ENCODE data around the gene PDCD6IP. TPM values are rescaled to one million over a fixed set of nuclear protein-coding genes. Genes with fewer than 3 reads are reported as not detected.
A peak's percentile ranks its signal among the peaks of the same experiment; 100 is the strongest.

The PDCD6IP gene
- total RNA-seq, 1 donor from 2014 or later, result 184 TPM

DNA sequence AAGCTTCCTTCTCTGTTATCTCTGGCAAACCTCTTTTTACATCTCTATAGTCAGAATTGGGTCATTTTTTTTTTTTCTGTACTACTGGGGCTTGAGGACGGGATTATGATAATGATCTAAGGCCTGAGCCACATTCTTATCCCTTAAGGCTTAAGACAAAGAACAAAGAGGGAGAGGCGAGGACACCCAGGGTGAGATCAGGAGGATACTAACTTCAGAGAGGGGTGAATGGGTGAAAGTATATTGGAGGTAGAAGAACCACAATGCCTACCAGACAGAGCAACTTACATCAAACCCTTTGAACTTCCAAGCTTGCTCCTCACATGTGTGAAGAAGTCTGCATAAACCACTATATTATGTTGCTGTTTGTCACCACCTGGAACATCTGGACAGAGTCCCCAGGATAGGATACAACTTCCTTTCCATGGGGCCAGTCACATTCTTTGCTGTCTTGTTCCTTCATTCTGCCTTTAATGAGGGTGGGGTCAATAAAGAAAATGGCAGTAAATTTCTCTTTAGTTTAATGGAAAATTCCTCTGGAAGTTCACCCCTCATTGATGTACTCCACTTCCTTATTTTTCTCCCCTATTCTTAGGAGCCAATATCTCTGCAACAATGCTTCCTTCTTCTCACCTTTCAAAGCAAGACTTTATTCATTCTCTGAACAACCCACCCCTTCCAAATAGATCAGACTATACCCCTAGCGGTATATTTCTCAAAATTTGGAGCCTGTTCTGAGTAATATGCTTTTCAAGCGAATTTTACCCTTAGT, 9.1 kb upstream of the PDCD6IP start:
- Histone ChIP-seq H3K9me3 (no peaks in the 10 kb centered on the region), H3K4me3 (no peak overlapping the region), H3K27ac (no peak overlapping the region), H3K27me3 (no peaks in the 10 kb centered on the region), H3K36me3 (no peaks in the 10 kb centered on the region), H3K4me1 (no peaks in the 10 kb centered on the region)
- TF ChIP-seq POLR2A (IDR thresholded peaks at IDR 0.05), result no peak
- TF ChIP-seq, protein P1, sequence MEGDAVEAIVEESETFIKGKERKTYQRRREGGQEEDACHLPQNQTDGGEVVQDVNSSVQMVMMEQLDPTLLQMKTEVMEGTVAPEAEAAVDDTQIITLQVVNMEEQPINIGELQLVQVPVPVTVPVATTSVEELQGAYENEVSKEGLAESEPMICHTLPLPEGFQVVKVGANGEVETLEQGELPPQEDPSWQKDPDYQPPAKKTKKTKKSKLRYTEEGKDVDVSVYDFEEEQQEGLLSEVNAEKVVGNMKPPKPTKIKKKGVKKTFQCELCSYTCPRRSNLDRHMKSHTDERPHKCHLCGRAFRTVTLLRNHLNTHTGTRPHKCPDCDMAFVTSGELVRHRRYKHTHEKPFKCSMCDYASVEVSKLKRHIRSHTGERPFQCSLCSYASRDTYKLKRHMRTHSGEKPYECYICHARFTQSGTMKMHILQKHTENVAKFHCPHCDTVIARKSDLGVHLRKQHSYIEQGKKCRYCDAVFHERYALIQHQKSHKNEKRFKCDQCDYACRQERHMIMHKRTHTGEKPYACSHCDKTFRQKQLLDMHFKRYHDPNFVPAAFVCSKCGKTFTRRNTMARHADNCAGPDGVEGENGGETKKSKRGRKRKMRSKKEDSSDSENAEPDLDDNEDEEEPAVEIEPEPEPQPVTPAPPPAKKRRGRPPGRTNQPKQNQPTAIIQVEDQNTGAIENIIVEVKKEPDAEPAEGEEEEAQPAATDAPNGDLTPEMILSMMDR (IDR thresholded peaks at IDR 0.05), result no peak
- no peak for TF ChIP-seq POLR2AphosphoS5 (IDR thresholded peaks at IDR 0.05; ENCODE audit: insufficient read depth in 1 of 2, low read depth in 1 of 2)
- DNase-seq (ENCODE audit: extremely low spot score in 2 of 2), result no peak
- intact Hi-C loops (cut with DNase I), result loop anchor here (5.0 kb wide), 1 partner anchor 152 kb away; no protein-coding TSS in a partner anchor

DNA sequence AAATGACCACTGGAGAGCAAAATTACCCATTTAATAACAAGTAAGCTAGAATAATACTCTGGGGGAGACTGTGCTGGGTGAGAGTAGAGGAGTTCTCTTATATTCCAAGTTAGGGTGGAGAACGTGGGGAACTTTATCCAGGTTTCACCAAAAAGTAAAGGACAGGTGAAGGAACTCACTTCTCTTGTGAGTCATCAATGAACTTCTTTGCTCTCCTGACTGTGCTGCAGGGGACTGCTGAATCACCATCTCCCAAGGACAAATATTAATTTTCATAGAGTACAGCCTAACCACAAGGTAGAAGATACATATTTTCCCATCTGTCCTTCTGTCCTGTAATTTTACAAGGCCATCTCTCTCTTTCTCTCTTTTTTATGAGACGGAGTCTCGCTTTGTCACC, 8.3 kb upstream of the PDCD6IP start:
- H3K4me1 ChIP-seq, result no peaks in the 10 kb centered on the region
- no peaks in the 10 kb centered on the region for H3K27me3 ChIP-seq
- no peak overlapping the region for H3K4me3 ChIP-seq
- no peak for DNase-seq (ENCODE audit: extremely low spot score in 2 of 2)
- intact Hi-C loops (cut with DNase I), result no loop called here
- H3K36me3 ChIP-seq, result no peaks in the 10 kb centered on the region
- no peaks in the 10 kb centered on the region for H3K9me3 ChIP-seq
- TF ChIP-seq, protein P1 (IDR thresholded peaks at IDR 0.05), result no peak
- TF ChIP-seq POLR2AphosphoS5 (IDR thresholded peaks at IDR 0.05; ENCODE audit: insufficient read depth in 1 of 2, low read depth in 1 of 2), result no peak
- no peak for TF ChIP-seq POLR2A (IDR thresholded peaks at IDR 0.05)
- H3K27ac ChIP-seq, result no peak overlapping the region

DNA sequence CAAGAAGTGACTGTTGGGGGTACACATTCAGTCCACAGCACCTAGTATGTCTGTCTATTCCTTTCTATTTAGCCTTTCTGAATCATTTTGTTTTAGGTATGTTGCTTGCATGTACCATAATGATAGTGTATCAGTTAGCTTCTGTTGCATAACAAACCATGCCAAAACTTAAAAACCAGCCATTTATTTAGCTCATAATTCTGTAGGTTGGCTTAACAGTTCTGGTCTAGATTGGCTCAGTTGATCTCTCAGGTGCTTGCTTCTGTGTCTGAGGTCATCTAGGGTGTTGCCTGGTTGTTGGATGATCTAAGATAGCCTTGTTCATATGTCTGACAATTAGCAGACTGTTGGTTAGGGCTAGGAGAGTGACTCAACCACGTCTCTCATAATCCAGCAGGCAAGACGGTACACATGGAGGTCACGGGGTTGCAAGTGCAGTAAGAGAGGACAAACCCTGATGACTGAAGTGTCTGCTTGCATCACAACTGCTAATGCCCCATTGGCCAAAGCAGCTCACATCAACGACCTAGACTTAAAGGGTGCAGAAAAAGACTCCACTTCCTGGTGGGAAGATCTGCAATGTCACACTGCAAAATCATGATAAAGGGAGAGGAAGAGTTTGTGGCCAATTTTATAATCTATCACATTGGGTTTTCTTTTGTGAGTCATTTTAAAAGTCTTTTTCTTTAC, 6.8 kb upstream of the PDCD6IP start:
- intact Hi-C loops (cut with DNase I), result no loop called here
- H3K27ac ChIP-seq, result no peak overlapping the region
- no peaks in the 10 kb centered on the region for H3K27me3 ChIP-seq
- H3K4me3 ChIP-seq, result no peak overlapping the region
- H3K9me3 ChIP-seq, result no peaks in the 10 kb centered on the region
- H3K4me1 ChIP-seq, result no peaks in the 10 kb centered on the region
- H3K36me3 ChIP-seq, result no peaks in the 10 kb centered on the region
- TF ChIP-seq POLR2A (IDR thresholded peaks at IDR 0.05) (no peak), POLR2AphosphoS5 (IDR thresholded peaks at IDR 0.05; ENCODE audit: insufficient read depth in 1 of 2, low read depth in 1 of 2) (peak in 1 of 2 donors; percentile 63)
- DNase-seq (ENCODE audit: extremely low spot score in 2 of 2), result no peak

DNA sequence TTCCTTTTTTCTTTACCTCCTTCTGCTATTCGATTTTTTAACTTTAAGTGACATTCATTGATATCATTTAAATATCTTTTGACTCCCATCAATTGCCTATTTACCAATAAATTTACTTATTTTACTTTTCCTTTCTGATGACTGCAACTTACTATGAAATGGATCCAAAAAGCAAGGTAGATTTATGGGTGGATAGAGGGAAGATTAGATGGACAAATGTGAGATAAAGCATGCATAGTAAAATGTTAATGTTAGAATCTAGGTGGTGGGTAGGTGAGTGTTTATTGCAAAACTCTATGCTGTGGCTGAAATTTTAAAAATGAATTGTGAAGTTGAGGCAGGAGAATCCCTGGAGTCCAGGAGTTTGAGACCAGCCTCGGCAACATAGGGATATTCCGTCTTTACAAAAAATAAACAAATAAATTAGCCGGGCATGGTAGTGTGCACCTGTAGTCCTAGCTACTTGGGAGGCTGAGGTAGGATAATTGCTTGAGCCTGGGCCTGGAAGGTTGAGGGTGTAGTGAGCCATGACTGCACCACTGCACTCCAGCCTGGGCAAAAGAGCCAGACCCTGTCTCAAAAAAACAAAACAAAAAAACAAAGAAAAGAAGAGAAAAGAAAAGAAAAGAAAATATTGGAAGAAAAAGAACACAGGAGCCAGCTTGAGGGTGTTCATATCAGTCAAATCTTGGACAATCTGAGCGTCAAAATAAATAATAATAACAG, 6.1 kb upstream of the PDCD6IP start:
- H3K4me1 ChIP-seq, result peaks cover 5% of the 10 kb centered on the region
- no peak for DNase-seq (ENCODE audit: extremely low spot score in 2 of 2)
- H3K27ac ChIP-seq, result no peak overlapping the region
- H3K27me3 ChIP-seq, result no peaks in the 10 kb centered on the region
- intact Hi-C loops (cut with DNase I), result no loop called here
- TF ChIP-seq POLR2AphosphoS5 (IDR thresholded peaks at IDR 0.05; ENCODE audit: insufficient read depth in 1 of 2, low read depth in 1 of 2) (no peak), POLR2A (IDR thresholded peaks at IDR 0.05) (no peak)
- TF ChIP-seq, protein P1 (IDR thresholded peaks at IDR 0.05), result no peak
- no peaks in the 10 kb centered on the region for H3K36me3 ChIP-seq
- H3K9me3 ChIP-seq, result no peaks in the 10 kb centered on the region
- no peak overlapping the region for H3K4me3 ChIP-seq

- H3K27me3 ChIP-seq, result no peaks in the 10 kb centered on the region
- intact Hi-C loops (cut with DNase I), result loop anchor here (5.0 kb wide), 1 partner anchor 73 kb away; no protein-coding TSS in a partner anchor
Observed at GRCh38 chr3:33795131-33795530, 3.3 kb upstream of the PDCD6IP start.

More at GRCh38 chr3:33795131-33795530, 3.3 kb upstream of the PDCD6IP start:
- Histone ChIP-seq H3K4me1 (peaks cover 21% of the 10 kb centered on the region), H3K9me3 (no peaks in the 10 kb centered on the region), H3K4me3 (no peak overlapping the region), H3K27ac (no peak overlapping the region), H3K36me3 (no peaks in the 10 kb centered on the region)
- DNase-seq (ENCODE audit: extremely low spot score in 2 of 2), result no peak
- TF ChIP-seq POLR2A (IDR thresholded peaks at IDR 0.05) (no peak), POLR2AphosphoS5 (IDR thresholded peaks at IDR 0.05; ENCODE audit: insufficient read depth in 1 of 2, low read depth in 1 of 2) (no peak)
- TF ChIP-seq, protein P1 (IDR thresholded peaks at IDR 0.05), result no peak
